ENCODE measurements around the gene RASGEF1C. TPM values are rescaled to one million over a fixed set of nuclear protein-coding genes. Genes with fewer than 3 reads are reported as not detected.

Gene RASGEF1C
- total RNA-seq, 1 donor from 2014 or later: 0.27 TPM

DNA sequence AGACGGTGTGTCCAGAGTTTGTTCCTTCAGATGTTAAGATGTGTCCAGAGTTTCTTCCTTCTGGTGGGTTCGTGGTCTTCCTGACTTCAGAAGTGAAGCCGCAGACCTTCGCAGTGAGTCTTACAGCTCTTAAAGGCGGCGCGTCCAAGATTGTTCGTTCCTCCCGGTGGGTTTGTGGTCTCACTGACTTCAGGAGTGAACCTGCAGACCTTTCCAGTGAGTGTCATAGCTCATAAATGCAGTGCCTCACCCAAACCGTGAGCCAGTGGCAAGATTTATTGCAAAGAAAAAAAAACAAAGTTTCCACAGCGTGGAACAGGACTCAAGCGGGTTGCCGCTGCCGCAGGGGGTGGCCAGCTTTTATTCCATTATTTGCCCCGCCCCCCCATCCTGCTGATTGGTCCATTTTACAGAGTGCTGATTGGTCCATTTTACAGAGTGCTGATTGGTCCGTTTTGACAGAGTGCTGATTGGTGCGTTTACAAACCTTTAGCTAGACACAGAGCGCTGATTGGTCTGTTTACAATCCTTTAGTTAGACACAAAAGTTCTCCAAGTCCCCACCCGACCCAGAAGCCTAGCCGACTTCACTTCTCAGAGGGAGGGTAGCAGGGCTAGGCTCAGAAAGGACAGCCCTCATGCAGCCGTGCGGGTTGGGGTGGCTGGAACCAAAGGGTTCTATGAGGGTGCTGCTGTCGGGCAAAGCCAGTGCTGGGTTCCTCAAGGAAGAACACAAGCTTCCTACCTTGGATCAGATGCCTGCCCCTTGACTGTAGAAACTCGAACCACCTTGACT is 128.3 kb downstream of the RASGEF1C start:
- no peaks in the 10 kb centered on the region for H3K9me3 ChIP-seq (replicated peaks)
- peaks cover 68% of the 10 kb centered on the region for H3K27me3 ChIP-seq (ENCODE audit: low read depth)
- no peak overlapping the region for H3K4me3 ChIP-seq
- H3K4me1 ChIP-seq: no peaks in the 10 kb centered on the region
- no peaks in the 10 kb centered on the region for H3K36me3 ChIP-seq
- TF ChIP-seq CTCF (IDR thresholded peaks at IDR 0.05; ENCODE audit: borderline replicate concordance): no peak
- no peak overlapping the region for H3K27ac ChIP-seq (replicated peaks)
- no peak for DNase-seq
- intact Hi-C loops (cut with micrococcal nuclease): no loop called here

GRCh38 chr5:180079702-180080466 is 129.1 kb downstream of the RASGEF1C start:
- intact Hi-C loops (cut with micrococcal nuclease): loop anchor here (10.0 kb wide), 1 partner anchor 95 kb away; no protein-coding TSS in a partner anchor
- no peaks in the 10 kb centered on the region for H3K9me3 ChIP-seq (replicated peaks)
- no peak for TF ChIP-seq CTCF (IDR thresholded peaks at IDR 0.05; ENCODE audit: borderline replicate concordance)
- H3K4me3 ChIP-seq: no peak overlapping the region
- H3K4me1 ChIP-seq: no peaks in the 10 kb centered on the region
- H3K27ac ChIP-seq (replicated peaks): no peak overlapping the region
- no peak for DNase-seq
- no peaks in the 10 kb centered on the region for H3K36me3 ChIP-seq
- peaks cover 64% of the 10 kb centered on the region for H3K27me3 ChIP-seq (ENCODE audit: low read depth)

- Histone ChIP-seq H3K27me3 (ENCODE audit: low read depth) (peaks cover 49% of the 10 kb centered on the region), H3K27ac (replicated peaks) (no peak overlapping the region), H3K9me3 (replicated peaks) (no peaks in the 10 kb centered on the region), H3K4me3 (no peak overlapping the region), H3K36me3 (no peaks in the 10 kb centered on the region), H3K4me1 (no peaks in the 10 kb centered on the region)
- intact Hi-C loops (cut with micrococcal nuclease): loop anchor here (10.0 kb wide), 1 partner anchor 94 kb away; no protein-coding TSS in a partner anchor
- no peak for TF ChIP-seq CTCF (IDR thresholded peaks at IDR 0.05; ENCODE audit: borderline replicate concordance)
- no peak for DNase-seq
Observed at GRCh38 chr5:180078348-180078747, 130.7 kb downstream of the RASGEF1C start.

DNA sequence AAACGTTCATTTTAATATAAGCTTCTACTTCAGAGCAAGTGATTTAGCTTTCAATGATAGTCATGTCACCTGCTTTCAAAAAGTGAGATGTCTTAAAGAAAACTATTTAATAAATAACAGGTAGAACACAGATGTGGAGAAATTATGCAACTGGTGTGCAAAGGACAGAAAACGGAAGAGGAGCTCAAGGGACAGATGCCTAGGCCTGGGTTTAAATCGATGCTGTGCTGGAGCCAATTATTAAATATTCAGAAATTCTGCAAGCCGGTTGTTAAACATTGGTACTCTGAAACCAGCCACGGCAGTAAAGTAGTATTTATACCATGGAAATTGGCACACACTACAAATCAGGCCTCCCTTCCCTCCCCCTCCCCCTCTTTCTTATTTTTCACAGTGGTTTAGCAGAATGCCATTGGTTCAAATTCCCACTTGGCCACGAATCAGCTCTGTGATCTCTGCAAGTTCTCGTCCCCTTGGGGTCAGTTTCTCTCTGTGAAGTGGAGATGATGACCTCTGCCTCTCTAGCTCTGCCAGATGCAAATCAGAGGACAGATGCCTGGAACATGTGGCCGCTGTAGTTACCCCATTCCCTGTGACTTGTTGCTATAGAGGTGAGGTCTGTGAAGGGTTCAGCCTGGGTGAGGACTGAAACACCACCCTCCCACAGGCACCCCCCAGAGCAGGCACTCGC is 131.3 kb downstream of the RASGEF1C start:
- H3K4me3 ChIP-seq: no peak overlapping the region
- no peaks in the 10 kb centered on the region for H3K36me3 ChIP-seq
- no peak overlapping the region for H3K27ac ChIP-seq (replicated peaks)
- no peaks in the 10 kb centered on the region for H3K4me1 ChIP-seq
- H3K9me3 ChIP-seq (replicated peaks): no peaks in the 10 kb centered on the region
- intact Hi-C loops (cut with micrococcal nuclease): loop anchor here (10.0 kb wide), 1 partner anchor 93 kb away; no protein-coding TSS in a partner anchor
- H3K27me3 ChIP-seq (ENCODE audit: low read depth): peaks cover 43% of the 10 kb centered on the region
- TF ChIP-seq CTCF (IDR thresholded peaks at IDR 0.05; ENCODE audit: borderline replicate concordance): no peak
- no peak for DNase-seq

DNA sequence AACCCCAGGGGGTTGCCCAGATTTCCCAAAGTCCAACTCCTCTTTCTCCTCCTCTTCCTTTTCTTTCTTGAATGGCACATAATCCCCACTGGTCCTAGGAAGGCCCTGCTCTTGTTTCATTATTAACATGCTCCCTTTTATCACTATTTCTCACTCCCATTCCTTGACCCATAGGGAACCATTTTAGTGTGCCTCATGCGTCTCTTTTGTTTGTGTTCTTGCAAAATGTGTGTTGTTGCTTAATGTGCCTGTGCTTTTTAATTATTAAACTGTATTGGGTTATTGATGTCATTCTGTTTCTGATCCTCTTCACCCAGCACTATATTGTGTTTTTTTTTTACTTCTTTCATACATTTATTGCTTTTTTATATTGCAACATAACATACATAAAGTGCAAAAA is 133.3 kb downstream of the RASGEF1C start:
- TF ChIP-seq CTCF (IDR thresholded peaks at IDR 0.05; ENCODE audit: borderline replicate concordance): no peak
- no peak overlapping the region for H3K4me3 ChIP-seq
- DNase-seq: no peak
- peaks cover 24% of the 10 kb centered on the region for H3K27me3 ChIP-seq (ENCODE audit: low read depth)
- H3K9me3 ChIP-seq (replicated peaks): peaks cover 6% of the 10 kb centered on the region
- peaks cover 13% of the 10 kb centered on the region for H3K4me1 ChIP-seq
- H3K27ac ChIP-seq (replicated peaks): no peak overlapping the region
- intact Hi-C loops (cut with micrococcal nuclease): loop anchor here (10.0 kb wide), 1 partner anchor 91 kb away; no protein-coding TSS in a partner anchor
- no peaks in the 10 kb centered on the region for H3K36me3 ChIP-seq

Measured in left ventricle myocardium inferior (tissue), 1 donor.